Left colon (tissue), 2 donors: Measurements from ENCODE around the gene ZNF423. TPM values are rescaled to one million over a fixed set of nuclear protein-coding genes. Genes with fewer than 3 reads are reported as not detected.

Experiments used
- ATAC-seq: fragments of 200-7000 bp; cut with Tn5 transposase; one replicate; pipeline ENCODE4 v1.9.1; 2020; ENCODE audit warnings: mild to moderate bottlenecking, moderate library complexity
- DNase-seq, 2 donors: peaks; one replicate each; pipeline ENCODE4 v3.0.0-alpha.2; 2020
- intact Hi-C, 2 donors: fragments of 100-400 bp; cut with DNase I in 1 of 2; cut with micrococcal nuclease in 1 of 2; formaldehyde crosslinking; loops; one replicate each; pipeline versions ENCODE4 v1.11.2 to v1.14.0; 2022; cut with DNase I, micrococcal nuclease
- total RNA-seq, 2 donors: library from RNA; stranded (reverse); fragmentation: NEBNext Ultra II Directional; extraction: Animal tissue kit (Norgen Biotek cat#: 25700); gene quantifications; one replicate each; pipeline ENCODE4 v1.2.1, GENCODE V29; 2021
- donor health status: DM: no; HTN: no; CAD: no.
- donor health status: DM: yes; HTN: yes; CAD: no.

ZNF423 gene
- total RNA-seq, 2 donors from 2014 or later: 8.2 to 10.5 TPM

DNA sequence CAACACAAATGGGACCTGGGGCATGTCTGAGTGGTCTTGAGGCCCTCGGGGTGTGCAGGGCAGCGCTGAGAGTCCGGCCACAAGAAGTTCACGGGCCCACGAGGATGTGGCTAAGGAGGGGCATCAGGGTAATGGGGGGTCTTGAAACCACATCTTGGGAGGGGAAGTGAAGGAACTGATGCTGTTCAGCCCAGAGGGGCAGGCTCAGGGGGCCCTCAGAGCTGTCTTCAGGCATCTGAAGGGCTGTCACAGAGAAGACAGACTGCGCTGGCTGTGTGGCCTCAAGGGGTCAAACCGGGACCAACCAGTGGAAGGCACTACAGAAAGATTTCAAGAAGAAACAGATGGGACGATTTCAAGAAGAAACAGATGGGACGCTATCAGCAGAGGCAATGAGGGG lies 45.1 kb downstream of the ZNF423 start:
- DNase-seq (no peak), ATAC-seq (no peak)
- intact Hi-C loops: no loop called here

DNA sequence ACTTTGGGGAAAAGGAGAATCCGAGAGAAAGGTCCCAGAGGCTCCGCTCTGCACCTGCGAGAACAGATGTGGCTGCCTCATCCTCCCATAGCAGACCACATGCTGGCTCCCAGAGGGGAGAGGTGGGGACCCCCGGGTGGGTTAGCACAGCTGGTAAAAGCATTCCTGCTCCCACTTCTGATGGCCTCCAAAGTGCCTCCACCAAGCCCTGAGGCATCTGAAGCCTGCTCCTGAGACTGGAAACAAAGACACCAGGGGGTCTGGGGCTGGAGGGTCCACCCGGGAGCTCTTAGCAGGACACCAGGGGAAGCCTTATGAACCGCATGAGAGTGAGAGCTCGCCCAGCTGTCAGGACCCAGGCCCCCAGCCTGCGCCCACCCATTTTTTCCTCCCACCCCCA lies 46.4 kb downstream of the ZNF423 start:
- ATAC-seq: no peak

DNA sequence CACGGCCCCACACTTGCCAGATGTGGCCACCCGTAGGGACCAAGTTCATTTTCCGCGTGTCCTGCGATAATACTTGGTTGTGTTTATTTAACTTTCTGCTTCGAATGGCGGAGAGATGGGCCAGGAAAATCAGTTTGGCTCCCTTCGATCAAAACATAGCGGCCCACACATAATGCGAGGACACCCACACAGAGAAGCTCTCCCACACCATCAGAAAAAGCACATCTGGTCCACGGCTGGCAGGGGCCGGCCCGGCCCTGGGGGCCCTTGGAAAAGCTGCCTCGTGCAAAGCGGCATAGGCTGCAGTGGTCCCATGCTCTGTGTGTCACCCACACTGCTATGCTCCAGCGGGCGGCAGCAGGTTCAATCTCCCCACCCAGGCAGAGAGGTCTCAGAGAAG lies 46.9 kb downstream of the ZNF423 start:
- intact Hi-C loops: no loop called here
- ATAC-seq: no peak
- no peak for DNase-seq

More for the DNA sequence above, 46.4 kb downstream of the ZNF423 start:
- intact Hi-C loops: no loop called here
- DNase-seq: no peak

DNA sequence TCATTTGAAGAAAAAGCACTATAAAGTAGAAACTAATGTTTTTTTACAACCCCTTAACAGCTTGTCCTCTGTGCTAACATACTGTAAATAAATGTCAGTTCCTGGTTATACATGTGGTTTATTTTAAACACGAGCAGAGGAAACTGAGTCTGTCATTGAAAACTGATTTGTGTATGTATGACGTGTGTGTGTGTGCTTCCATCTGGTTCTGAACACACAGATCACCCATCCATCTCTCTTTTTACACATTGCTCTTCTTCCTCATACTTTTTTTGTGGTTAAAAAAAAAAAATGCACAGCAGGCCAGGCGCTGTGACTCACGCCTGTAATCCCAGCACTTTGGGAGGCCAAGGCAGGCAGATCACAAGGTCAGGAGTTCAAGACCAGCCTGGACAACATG lies 49.5 kb downstream of the ZNF423 start:
- DNase-seq (no peak), ATAC-seq (no peak)
- intact Hi-C loops: no loop called here

DNA sequence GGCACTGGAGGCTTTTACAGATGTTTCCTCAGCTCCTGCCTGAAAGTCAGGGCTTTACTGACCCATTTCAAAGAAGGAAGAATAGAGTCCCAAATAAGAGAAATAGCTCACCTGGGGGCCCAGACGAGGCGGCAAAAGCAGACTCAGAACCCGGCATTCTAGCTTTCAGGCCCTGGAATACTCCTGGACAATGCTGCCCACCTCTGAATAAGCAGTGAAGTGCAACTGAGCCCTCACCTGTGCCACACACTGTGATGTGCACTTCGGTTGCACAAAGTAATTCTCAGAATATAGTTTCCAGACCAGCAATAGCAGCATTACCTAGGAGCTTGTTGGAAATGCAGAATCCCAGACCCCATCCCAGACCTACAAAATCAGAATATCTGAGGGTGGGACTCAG lies 54.6 kb downstream of the ZNF423 start:
- ATAC-seq (no peak), DNase-seq (no peak)
- intact Hi-C loops: no loop called here

DNA sequence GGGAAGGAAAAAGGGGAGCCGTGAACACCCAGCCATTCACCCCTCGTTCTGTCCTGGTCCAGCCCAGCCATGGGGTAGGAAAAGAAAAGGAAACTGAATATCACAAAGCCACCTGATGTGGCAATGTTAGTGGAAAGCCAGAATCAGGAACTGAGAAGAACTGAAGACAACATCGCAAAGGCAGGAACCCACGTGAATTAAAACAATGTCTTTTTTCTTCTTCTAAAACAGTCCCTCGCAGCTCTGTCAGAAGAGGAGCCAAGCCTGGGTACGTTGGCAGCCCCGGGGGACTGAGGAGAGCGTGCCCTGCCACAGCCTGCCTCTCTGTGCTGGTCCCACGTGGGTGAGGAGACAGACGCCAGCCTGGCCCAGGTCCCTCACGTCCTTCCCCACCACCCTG lies 55.0 kb downstream of the ZNF423 start:
- ATAC-seq (no peak), DNase-seq (no peak)
- intact Hi-C loops: no loop called here

DNA sequence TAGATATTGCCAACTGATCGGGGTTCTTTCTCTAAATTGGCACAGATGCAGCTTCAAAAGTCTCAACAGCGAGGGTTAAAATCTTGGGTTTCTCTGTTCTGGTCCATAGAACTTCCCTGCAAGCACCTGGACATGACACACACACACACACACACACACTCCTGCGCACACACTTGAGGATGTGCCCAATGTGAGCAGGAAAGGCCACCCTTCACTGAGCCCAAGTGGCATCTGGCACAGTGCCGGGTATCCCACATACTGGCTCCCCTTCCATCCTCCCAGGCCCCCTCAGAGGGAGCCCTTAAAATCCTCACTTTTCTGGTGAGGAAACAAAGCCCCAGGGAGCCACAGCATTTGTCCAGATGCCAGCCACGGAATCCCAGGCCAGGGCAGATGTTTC lies 55.5 kb downstream of the ZNF423 start:
- ATAC-seq (no peak), DNase-seq (no peak)
- intact Hi-C loops: no loop called here

DNA sequence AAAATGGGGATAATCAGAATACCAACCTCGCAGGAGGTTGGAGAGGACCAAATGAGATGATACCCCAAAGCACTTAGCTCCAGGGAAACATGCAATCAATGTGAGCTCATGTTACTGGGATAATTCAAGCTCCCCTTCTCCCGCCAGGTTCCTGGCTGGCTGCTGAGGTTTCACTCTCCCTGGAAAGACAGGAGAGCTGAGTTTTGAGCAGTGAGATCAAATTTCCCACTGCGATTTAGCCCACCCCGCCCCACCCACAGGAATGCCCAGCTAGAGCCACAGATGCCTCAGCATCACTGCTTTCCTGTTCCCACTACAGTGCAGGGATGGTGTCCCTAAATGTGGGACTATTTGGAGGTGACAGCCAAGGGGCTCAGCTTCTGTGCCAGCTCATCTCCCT lies 56.7 kb downstream of the ZNF423 start:
- no peak for ATAC-seq
- intact Hi-C loops: no loop called here
- no peak for DNase-seq

DNA sequence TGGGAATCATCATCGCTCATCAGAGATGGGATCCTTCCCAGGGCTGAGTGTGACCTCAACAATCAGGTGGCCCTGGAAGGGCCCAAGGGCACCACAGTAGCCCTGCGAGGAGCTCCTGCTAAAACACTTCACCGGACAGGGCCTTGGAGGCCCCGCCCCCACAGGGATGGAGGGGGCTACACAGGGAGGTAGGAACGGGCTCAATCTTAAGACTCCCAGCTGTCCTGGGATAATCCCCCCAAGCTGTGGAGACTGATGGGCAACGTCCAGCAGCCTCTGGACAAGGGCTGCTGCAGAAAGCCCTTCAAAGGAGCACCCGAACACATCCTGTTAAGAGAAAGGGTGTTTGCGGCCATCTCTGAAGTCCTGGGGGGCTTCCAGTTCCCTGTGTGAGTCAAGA lies 60.4 kb downstream of the ZNF423 start:
- no peak for ATAC-seq
- no peak for DNase-seq
- intact Hi-C loops: no loop called here

DNA sequence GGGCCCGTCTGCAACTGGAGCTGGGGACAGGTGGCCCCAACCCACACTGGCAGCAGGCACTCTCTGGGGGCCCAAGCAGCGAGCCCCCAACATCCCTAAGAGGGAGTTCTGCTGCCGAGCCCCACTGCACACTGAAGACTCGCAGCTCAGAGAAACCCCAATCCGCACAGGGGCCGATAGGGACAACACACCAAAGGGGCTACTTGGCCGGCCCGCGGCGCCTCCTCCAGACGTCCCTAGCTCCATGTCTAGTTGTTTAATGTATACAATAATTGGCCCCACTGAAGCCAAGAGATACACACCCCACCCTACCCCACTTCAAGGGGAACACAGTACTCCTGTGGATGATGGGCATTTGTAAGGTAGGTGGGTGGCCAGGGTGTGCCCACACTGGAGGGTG lies 62.7 kb downstream of the ZNF423 start:
- ATAC-seq: no peak
- no peak for DNase-seq
- intact Hi-C loops: no loop called here

DNA sequence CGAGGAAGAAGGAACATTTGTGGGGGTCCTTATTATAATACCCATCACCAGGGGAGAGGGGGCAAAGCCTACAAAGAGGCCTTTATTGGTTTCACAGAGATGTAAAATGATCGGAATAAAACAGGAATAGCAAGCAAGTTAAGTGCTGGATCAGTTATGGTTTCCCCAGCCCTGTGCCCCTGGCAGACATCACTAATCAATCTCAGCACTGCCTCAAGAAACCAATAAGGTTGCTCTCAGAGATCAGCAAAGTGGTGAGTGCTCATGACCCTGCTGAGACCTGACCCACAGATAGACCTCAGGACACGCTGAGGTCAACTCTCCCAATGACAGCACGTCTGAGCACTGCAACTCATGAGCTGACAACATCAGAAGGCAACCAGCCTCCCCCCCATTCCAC lies 66.3 kb downstream of the ZNF423 start:
- DNase-seq (no peak), ATAC-seq (no peak)
- intact Hi-C loops: no loop called here

DNA sequence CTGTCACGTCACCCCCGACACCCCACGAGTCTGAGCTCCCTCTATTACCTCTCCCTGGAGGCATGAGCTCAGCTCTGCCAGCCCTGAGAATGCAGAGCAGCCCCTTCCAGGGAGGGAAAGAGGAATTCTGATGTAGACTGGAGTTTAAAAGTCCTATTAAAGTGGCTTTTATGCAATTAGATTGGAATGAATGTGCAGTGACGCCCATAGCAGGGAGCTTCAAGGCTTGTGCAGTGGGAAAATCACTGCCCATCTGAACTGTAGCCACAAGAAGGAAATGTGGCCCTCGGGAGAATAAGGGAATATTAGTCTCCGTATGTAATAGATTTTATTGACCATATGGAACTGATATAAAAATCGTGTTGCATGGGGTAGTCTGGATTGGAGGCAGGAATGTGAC lies 66.9 kb downstream of the ZNF423 start:
- DNase-seq: no peak
- intact Hi-C loops: no loop called here
- no peak for ATAC-seq

DNA sequence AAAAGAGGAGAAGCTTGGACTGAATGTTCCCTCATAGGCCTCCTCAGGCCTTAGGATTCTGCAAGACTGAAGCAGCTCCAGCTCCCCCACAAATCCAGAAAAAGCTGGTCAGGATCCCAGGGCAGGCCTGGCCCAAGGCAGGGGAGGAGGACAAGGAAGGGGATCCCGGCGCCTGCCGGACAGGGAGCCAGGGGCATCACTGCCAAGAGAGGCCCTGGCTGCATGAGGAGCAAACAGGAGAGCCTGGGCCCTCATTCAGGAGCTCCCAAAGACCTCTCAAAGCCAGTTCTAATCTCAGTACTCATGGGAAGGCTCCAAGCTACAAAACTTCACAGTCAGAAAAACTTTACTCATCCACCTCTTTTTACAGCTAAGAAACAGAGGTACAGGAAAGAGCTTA lies 67.3 kb downstream of the ZNF423 start:
- ATAC-seq (no peak), DNase-seq (no peak)
- intact Hi-C loops: no loop called here

DNA sequence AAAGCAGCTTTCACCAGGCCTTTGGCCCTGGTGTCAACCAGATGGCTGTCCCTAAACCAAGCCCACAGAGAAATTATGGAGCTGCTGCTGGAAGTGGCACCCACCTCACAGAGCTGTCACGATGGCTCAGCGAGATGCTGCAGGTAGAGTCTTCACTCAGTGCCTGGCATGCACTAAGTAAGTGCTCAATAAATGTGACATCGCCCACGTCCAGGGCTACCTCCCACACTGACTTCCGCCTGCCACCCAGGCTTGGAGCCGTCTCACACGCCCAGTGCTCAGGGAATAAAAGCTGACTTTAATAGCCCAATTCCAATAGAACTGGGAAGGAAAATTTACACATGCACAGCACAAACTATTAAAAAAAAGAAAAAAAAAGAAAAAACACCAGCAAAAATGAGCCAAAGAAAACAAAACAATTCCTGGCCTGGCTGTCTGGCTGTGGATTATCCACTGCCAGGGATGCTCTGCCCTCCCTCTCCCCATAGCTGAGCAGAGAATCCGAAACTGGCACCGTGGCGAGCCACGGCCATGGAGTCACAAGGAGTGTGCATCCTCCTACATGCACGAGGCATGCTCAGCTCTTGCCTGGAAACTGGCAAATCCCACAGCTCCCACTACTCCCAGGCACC lies 68.9 kb downstream of the ZNF423 start:
- intact Hi-C loops: no loop called here
- ATAC-seq (no peak), DNase-seq (no peak)

DNA sequence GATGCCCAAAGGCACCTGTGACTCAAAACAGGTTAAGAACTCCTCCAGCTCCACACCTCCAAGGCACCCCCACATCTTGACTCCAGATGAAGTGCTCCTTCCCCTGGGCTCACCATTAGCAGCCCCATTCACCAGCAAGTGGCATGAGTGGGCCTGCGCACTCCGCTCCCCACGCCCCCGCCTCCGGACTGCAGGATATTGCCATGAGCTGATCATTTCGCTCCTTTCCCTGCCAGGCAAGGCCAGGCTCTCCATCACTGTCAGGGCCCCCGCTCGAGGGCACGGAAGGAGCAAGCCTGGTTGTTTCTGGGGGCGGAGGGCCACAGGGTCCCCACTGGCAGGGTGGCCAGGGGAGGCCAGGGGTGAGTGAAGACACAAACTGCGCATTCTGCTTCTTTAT lies 69.9 kb downstream of the ZNF423 start:
- ATAC-seq: no peak
- intact Hi-C loops: no loop called here
- DNase-seq: no peak

DNA sequence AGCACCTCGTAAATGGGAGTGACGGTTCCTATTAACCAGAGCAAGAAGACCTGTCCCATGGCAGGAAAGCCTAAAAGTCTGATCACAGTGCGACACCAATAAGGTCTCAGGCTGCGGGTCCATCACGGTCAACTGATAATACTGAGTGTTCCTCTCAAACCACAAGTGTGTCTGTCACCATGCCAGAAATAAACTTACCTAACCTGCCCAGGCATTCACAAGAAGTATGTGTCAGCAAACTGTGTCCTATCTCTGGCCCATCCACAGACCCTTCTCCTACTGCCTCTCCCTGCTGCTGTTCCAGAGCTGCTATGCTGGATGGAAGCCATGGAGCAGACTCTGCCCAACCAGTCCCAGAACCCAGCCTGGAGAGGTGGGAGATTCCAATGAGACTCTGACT lies 73.5 kb downstream of the ZNF423 start:
- ATAC-seq: no peak
- no peak for DNase-seq
- intact Hi-C loops: no loop called here

DNA sequence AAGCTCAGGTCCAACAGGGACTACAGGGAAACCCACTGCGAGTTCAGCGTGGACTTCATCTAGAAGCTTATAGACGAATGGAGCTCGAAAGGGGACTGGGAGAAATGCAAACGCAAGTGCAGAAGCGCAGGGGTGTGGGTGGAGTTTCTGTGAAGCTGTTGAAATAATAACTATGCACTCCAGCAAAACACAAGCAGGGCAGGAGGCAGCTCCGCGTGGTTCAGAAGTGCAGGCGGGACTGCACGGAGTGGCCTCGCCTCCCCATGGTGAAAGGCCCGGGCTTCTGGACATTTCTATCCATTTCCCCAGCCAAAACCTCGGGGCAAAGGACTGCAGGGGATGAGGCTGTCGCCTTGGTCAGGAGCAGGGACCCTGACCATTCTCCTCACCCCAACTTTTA lies 74.5 kb downstream of the ZNF423 start:
- no peak for ATAC-seq
- DNase-seq: no peak
- intact Hi-C loops: no loop called here

DNA sequence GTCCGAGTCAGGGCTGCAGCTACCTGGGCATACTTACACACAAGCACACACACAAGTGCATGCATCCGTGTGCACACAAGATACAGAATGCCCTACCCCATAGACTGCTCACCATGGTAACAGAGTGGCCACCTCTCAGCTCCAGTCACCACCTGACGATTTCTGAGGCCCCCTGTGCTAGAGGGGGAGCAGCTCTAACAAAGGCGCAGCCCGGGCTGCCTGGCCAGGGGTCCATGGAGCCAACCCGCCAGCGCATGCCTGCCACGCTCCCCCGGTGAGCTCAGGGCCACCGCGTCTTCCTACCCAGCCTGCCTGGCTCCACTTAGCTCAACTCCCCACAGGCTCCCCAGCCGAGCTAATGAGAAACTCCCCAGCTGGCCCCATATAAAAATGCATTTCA lies 75.5 kb downstream of the ZNF423 start:
- no peak for DNase-seq
- no peak for ATAC-seq
- intact Hi-C loops: no loop called here

DNA sequence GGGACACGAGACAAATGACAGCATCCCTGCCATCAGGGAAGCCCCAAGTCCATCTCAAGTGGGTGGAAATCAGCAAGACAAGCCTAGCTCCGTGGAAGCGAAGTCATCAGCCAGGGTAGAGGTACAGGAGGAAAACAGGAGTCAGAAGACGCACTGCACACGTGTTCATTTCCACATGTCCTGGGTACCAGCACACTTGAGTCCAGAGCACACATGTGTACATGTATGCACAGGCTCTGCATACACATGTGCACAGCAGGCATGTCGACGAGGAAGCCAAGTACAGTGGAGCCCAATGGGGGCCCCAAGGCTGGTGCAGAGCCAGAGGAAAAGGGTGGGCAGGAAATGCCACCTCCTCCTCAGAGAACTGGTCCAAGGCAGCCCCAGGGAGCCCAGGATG lies 75.9 kb downstream of the ZNF423 start:
- intact Hi-C loops: no loop called here
- DNase-seq (no peak), ATAC-seq (no peak)

DNA sequence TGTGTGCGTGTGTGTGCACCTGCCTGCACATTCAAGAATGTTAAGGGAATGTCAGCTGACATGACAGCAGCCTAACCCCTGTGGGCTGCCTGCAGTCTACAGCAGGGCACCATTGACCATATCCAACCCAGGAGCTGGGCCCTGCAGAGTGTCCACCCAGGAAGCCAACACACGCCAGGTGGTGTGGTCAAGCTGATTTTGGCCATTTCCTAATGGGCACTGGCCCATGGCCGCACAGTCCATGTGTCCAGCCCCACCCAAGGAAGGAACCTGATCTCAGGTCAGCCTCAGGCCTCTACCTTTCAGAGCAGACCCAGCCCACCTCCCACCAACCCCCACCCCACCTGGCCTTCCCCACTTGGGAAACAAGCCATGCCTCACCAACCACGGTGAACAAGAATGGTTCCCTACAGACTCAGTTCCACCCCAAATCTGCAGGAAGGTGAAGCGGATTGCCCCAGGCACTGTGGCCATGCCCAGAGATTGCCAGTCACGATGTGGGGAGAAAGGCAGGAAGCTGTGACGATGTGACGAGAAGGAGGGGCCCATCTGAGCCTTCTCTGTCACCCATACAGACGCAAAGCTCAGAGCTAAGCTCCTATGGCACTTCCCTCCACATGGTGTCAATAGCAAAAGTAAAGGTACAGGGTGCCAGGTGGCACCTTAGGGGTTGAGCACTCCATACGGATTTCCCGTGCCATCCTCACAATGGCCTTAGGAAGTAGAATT lies 77.5 kb downstream of the ZNF423 start:
- no peak for ATAC-seq
- intact Hi-C loops: no loop called here

DNA sequence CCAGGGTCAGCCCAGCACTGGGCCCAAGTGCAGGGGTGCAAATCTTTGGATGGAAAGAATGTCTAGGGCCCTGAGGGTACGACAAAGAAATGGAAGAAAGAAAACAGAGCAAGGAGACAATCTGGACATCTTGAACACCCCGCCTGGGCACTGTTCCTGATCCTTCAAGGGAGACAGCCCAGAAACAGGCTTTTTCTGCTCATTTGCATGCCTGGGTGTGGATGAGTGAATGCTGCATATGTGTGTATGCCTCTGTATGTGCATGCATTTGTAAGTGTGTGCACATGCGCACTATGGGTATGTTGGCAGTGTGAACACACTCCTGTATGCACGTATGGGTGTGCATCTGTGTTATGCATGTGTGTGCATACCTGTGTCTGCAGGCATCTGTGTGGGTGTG lies 79.2 kb downstream of the ZNF423 start:
- DNase-seq (no peak), ATAC-seq (no peak)
- intact Hi-C loops: no loop called here

More for the DNA sequence above, 77.5 kb downstream of the ZNF423 start:
- DNase-seq: no peak
